ENCODE results near the gene RAB7A. TPM values are rescaled to one million over a fixed set of nuclear protein-coding genes. Genes with fewer than 3 reads are reported as not detected.

Gene RAB7A
- total RNA-seq, 1 experiment from 2014 or later: 155 TPM

- H4K8ac ChIP-seq (replicated peaks; ENCODE audit: insufficient read length, low read depth, low read length): no peak overlapping the region
- no peak overlapping the region for H4K91ac ChIP-seq (ENCODE audit: insufficient read length, low read depth, low read length)
- H2BK15ac ChIP-seq (ENCODE audit: low read depth, low read length): no peak overlapping the region
- no peak overlapping the region for H3K18ac ChIP-seq (ENCODE audit: insufficient read length, low read depth, low read length)
- no peaks in the 10 kb centered on the region for H3K4me1 ChIP-seq (ENCODE audit: insufficient read depth, low read length)
- Mint-ChIP-seq H3K27ac (peak overlapping the region in 1 of 3 experiments; percentile 80; a peak in 4 of 7 replicates), H3K9me3 (no peaks in the 10 kb centered on the region; a peak in 1 of 5 replicates), H3K27me3 (ENCODE audit: low read depth) (no peaks in the 10 kb centered on the region; the same call in 1 of the 2 replicates), H3K4me3 (no peak overlapping the region), H3K36me3 (ENCODE audit: insufficient read depth in 1 of 3, low read depth in 3 of 3) (peaks cover 8 to 25% (median 18%) of the 10 kb centered on the region in 3 experiments), H3K4me1 (peaks cover 30 to 33% of the 10 kb centered on the region in 2 experiments)
- no peak overlapping the region for H3K4ac ChIP-seq (ENCODE audit: low read depth, low read length)
- DNase-seq: no peak
- no peaks in the 10 kb centered on the region for H3K23me2 ChIP-seq (ENCODE audit: insufficient read length, low read depth, low read length, poor library complexity, severe bottlenecking)
- no peak overlapping the region for H2BK120ac ChIP-seq (ENCODE audit: low read depth, low read length, poor library complexity, severe bottlenecking)
- no peak overlapping the region for H4K5ac ChIP-seq (ENCODE audit: insufficient read length, low read depth, low read length)
- no peaks in the 10 kb centered on the region for H3K27me3 ChIP-seq (ENCODE audit: insufficient read depth, low read length)
- no peak overlapping the region for H3K56ac ChIP-seq (ENCODE audit: insufficient read length, low read depth, low read length)
- H3K79me2 ChIP-seq (ENCODE audit: insufficient read depth, low read length): peaks cover 67% of the 10 kb centered on the region; the same call in 1 of the 2 replicates
- no peak overlapping the region for H3K14ac ChIP-seq (ENCODE audit: insufficient read depth, low read length)
- TF ChIP-seq, protein P1, sequence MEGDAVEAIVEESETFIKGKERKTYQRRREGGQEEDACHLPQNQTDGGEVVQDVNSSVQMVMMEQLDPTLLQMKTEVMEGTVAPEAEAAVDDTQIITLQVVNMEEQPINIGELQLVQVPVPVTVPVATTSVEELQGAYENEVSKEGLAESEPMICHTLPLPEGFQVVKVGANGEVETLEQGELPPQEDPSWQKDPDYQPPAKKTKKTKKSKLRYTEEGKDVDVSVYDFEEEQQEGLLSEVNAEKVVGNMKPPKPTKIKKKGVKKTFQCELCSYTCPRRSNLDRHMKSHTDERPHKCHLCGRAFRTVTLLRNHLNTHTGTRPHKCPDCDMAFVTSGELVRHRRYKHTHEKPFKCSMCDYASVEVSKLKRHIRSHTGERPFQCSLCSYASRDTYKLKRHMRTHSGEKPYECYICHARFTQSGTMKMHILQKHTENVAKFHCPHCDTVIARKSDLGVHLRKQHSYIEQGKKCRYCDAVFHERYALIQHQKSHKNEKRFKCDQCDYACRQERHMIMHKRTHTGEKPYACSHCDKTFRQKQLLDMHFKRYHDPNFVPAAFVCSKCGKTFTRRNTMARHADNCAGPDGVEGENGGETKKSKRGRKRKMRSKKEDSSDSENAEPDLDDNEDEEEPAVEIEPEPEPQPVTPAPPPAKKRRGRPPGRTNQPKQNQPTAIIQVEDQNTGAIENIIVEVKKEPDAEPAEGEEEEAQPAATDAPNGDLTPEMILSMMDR (conservative IDR thresholded peaks at IDR 0.05): no peak
- H2BK20ac ChIP-seq (ENCODE audit: low read depth, low read length, poor library complexity, severe bottlenecking): no peak overlapping the region
- H4K20me1 ChIP-seq (ENCODE audit: control insufficient read depth, insufficient read depth, insufficient read length): no peaks in the 10 kb centered on the region
- H2BK5ac ChIP-seq (ENCODE audit: insufficient read length, low read length): no peak overlapping the region
- H2AK5ac ChIP-seq (ENCODE audit: insufficient read length, low read length): no peak overlapping the region
- H3K9me3 ChIP-seq (ENCODE audit: control insufficient read depth, low read depth, low read length): no peaks in the 10 kb centered on the region
- H3K23ac ChIP-seq (ENCODE audit: insufficient read length, low read depth, low read length): no peak overlapping the region
- H2AFZ ChIP-seq (ENCODE audit: low read length): no peak overlapping the region
- H3K9ac ChIP-seq (ENCODE audit: extremely low read depth, insufficient read length, low read length): no peak overlapping the region
- no peak overlapping the region for H3K27ac ChIP-seq (ENCODE audit: insufficient read length, low read depth, low read length)
- H2BK12ac ChIP-seq (ENCODE audit: insufficient read length, low read depth, low read length): no peak overlapping the region
- H3T11ph ChIP-seq (ENCODE audit: low read length): no peak overlapping the region
- peaks cover 6% of the 10 kb centered on the region for H3K79me1 ChIP-seq (ENCODE audit: insufficient read depth, low read depth, low read length, poor library complexity, severe bottlenecking)
- H3K4me2 ChIP-seq (ENCODE audit: insufficient read depth, insufficient read length, low read length): no peak overlapping the region
Measured at GRCh38 chr3:128735287-128735686, 9.3 kb downstream of the RAB7A start.

Measured in H9 (cell line).